ENCODE data around the gene DENND1A. TPM values are rescaled to one million over a fixed set of nuclear protein-coding genes. Genes with fewer than 3 reads are reported as not detected.

DENND1A gene
- total and polyA plus RNA-seq, 8 donors = 4.4 to 109 (median 21.4) TPM

- intact Hi-C loops (cut with DNase I; ENCODE audit: low total_unique reads) = no loop called here
- H3K27me3 ChIP-seq = no peaks in the 10 kb centered on the region
- H3K27ac ChIP-seq = no peak overlapping the region
- H3K4me3 ChIP-seq = no peak overlapping the region
- H3K4me1 ChIP-seq = no peaks in the 10 kb centered on the region
- no peaks in the 10 kb centered on the region for H3K9me3 ChIP-seq
- peaks cover 7 to 75% (median 65%) of the 10 kb centered on the region in 4 donors for H3K36me3 ChIP-seq
- DNase-seq = peak in 1 of 2 donors; percentile 45
- TF ChIP-seq EP300 (IDR thresholded peaks at IDR 0.05) (no peak), POLR2A (IDR thresholded peaks at IDR 0.05) (no peak), POLR2AphosphoS5 (IDR thresholded peaks at IDR 0.05) (no peak), CTCF (IDR thresholded peaks at IDR 0.05) (no peak)
- 31 to 61% (median 38%) methylated on average over 8 of the region's 8 CpGs for WGBS, 5 donors
These were observed 491.6 kb downstream of the DENND1A start for GRCh38 chr9:123438321-123438720.

GRCh38 chr9:123437201-123437600 is 492.7 kb downstream of the DENND1A start:
- Histone ChIP-seq H3K9me3 (no peaks in the 10 kb centered on the region), H3K27me3 (no peaks in the 10 kb centered on the region), H3K4me3 (no peak overlapping the region), H3K4me1 (no peaks in the 10 kb centered on the region), H3K36me3 (peaks cover 7 to 83% (median 73%) of the 10 kb centered on the region in 4 donors), H3K27ac (no peak overlapping the region)
- 94 to 98% (median 95%) methylated on average over 8 of the region's 8 CpGs for WGBS, 5 donors
- intact Hi-C loops (cut with DNase I; ENCODE audit: low total_unique reads) = no loop called here
- no peak for TF ChIP-seq CTCF (IDR thresholded peaks at IDR 0.05)
- TF ChIP-seq EP300 (IDR thresholded peaks at IDR 0.05) = no peak
- TF ChIP-seq POLR2A (IDR thresholded peaks at IDR 0.05) = no peak
- TF ChIP-seq POLR2AphosphoS5 (IDR thresholded peaks at IDR 0.05) = no peak
- no peak for DNase-seq

GRCh38 chr9:123435471-123435870 is 494.5 kb downstream of the DENND1A start:
- TF ChIP-seq EP300 (IDR thresholded peaks at IDR 0.05) (no peak), POLR2AphosphoS5 (IDR thresholded peaks at IDR 0.05) (no peak), CTCF (IDR thresholded peaks at IDR 0.05) (no peak), POLR2A (IDR thresholded peaks at IDR 0.05) (no peak)
- H3K4me3 ChIP-seq = no peak overlapping the region
- H3K4me1 ChIP-seq = no peaks in the 10 kb centered on the region
- no peak for DNase-seq
- H3K27ac ChIP-seq = no peak overlapping the region
- WGBS, 5 donors = 53 to 70% (median 62%) methylated on average over 2 of the region's 2 CpGs
- H3K9me3 ChIP-seq = peaks cover 0 to 4% (median 0%) of the 10 kb centered on the region in 4 donors
- no peaks in the 10 kb centered on the region for H3K27me3 ChIP-seq
- intact Hi-C loops (cut with DNase I; ENCODE audit: low total_unique reads) = no loop called here
- H3K36me3 ChIP-seq = peaks cover 7 to 96% (median 85%) of the 10 kb centered on the region in 4 donors

- Histone ChIP-seq H3K4me3 (no peak overlapping the region), H3K36me3 (peaks cover 7 to 96% (median 84%) of the 10 kb centered on the region in 4 donors), H3K9me3 (peaks cover 0 to 4% (median 0%) of the 10 kb centered on the region in 4 donors), H3K27ac (no peak overlapping the region), H3K27me3 (no peaks in the 10 kb centered on the region), H3K4me1 (no peaks in the 10 kb centered on the region)
- TF ChIP-seq CTCF (IDR thresholded peaks at IDR 0.05) (no peak), POLR2AphosphoS5 (IDR thresholded peaks at IDR 0.05) (no peak), POLR2A (IDR thresholded peaks at IDR 0.05) (no peak), EP300 (IDR thresholded peaks at IDR 0.05) (no peak)
- 88 to 95% (median 94%) methylated on average over 9 of the region's 9 CpGs for WGBS, 5 donors
- DNase-seq = no peak
- intact Hi-C loops (cut with DNase I; ENCODE audit: low total_unique reads) = no loop called here
These were observed 495.2 kb downstream of the DENND1A start for GRCh38 chr9:123434619-123435240.
